Thyroid gland (tissue), 4 donors: ENCODE data around the gene LAMC1.

Experiments used
- CTCF ChIP-seq, 6 experiments: fragments of 200-600 bp in 3 of 6; fragments of 450-650 bp in 3 of 6; sonication (generic) in 3 of 6; IDR thresholded peaks; one replicate each; pipeline ENCODE4 v1.5.1; 2016 to 2019; ENCODE audit warnings: antibody characterized with exemption in 6 of 6, mild to moderate bottlenecking in 2 of 6, inconsistent platforms in 1 of 6, moderate library complexity in 1 of 6
- POLR2A ChIP-seq, 2 donors: fragments of 450-650 bp; IDR thresholded peaks; one replicate each; pipeline ENCODE4 v1.6.1; 2017; ENCODE audit warnings: antibody characterized with exemption in 2 of 2, mild to moderate bottlenecking in 2 of 2, moderate library complexity in 1 of 2

- no peak for TF ChIP-seq CTCF (IDR thresholded peaks at IDR 0.05)
- TF ChIP-seq POLR2A (IDR thresholded peaks at IDR 0.05) = no peak
Measured at GRCh38 chr1:183081402-183082120, 58.3 kb downstream of the LAMC1 start.
